Immature natural killer cell (primary cell): ENCODE data around the gene LDB1. TPM values are rescaled to one million over a fixed set of nuclear protein-coding genes. Genes with fewer than 3 reads are reported as not detected.

Source experiments
- polyA plus RNA-seq, 3 donors: library from polyadenylated mRNA; unstranded; fragments of 300-500 nt; fragmentation: Illumina TruSeq; gene quantifications; one replicate each; pipeline ENCODE4 v1.2.3, GENCODE V29; 2021

Gene LDB1
- polyA plus RNA-seq, 3 donors from 2014 or later: 5.5 to 24.8 (median 24.2) TPM

Other genes with a start within 250 kb of the LDB1 start
- 10 to 100 TPM; 14.4 to 19.8 (median 17.5) TPM for gene ARMH3, start 64.2 kb downstream of the LDB1 start, polyA plus RNA-seq
- 10 to 100 TPM; 33.3 to 38.4 (median 34.0) TPM for gene HPS6, start 55.0 kb downstream of the LDB1 start, polyA plus RNA-seq
- 10 to 100 TPM in 1 of 3 donors, 1 to 10 TPM in 2; 3.8 to 10.9 (median 7.5) TPM for gene PPRC1, start 12.7 kb upstream of the LDB1 start, polyA plus RNA-seq
- gene NOLC1, start 32.0 kb upstream of the LDB1 start, polyA plus RNA-seq: 10 to 100 TPM; 15.1 to 80.4 (median 29.4) TPM
- not detected for gene ELOVL3, start 105.9 kb upstream of the LDB1 start, polyA plus RNA-seq
- gene PITX3, start 121.1 kb upstream of the LDB1 start, polyA plus RNA-seq: not detected
- gene GBF1, start 125.2 kb upstream of the LDB1 start, polyA plus RNA-seq: 10 to 100 TPM in 1 of 3 donors, 1 to 10 TPM in 2; 3.5 to 23.2 (median 7.3) TPM